MM.1S (cell line): ENCODE data around the gene AUP1.

Experiments used
- CTCF ChIP-seq: fragments of 300-600 bp; sonication (generic); IDR thresholded peaks from 2 replicates; pipeline ENCODE4 v1.5.1; 2016; ENCODE audit warnings: antibody characterized with exemption, low read length, mixed read lengths
- EZH2 ChIP-seq: fragments of 300-600 bp; sonication (generic); optimal IDR thresholded peaks from 2 replicates; pipeline ENCODE3; 2017; ENCODE audit warnings: low read depth, mild to moderate bottlenecking, antibody characterized with exemption, low read length, mixed read lengths
- EZH2phosphoT487 ChIP-seq: fragments of 300-600 bp; sonication (generic); IDR thresholded peaks from 2 replicates; pipeline ENCODE4 v1.6.1; 2018; ENCODE audit warnings: antibody characterized with exemption, low read length

- no peak for TF ChIP-seq CTCF
- TF ChIP-seq EZH2 = no peak
- no peak for TF ChIP-seq EZH2phosphoT487
Observed at GRCh38 chr2:74562126-74562775, 32.7 kb upstream of the AUP1 start.
